ENCODE data around the gene PAPPA2.

GRCh38 chr1:176462674-176463378 is at the start of gene PAPPA2:
- TF ChIP-seq CTCF (IDR thresholded peaks at IDR 0.05) (no peak), EZH2 (IDR thresholded peaks at IDR 0.05; ENCODE audit: borderline replicate concordance, insufficient read depth, low read depth, low read length, poor library complexity, severe bottlenecking) (no peak)

All from B cell (primary cell).